ENCODE results near the gene SEM1. TPM values are rescaled to one million over a fixed set of nuclear protein-coding genes. Genes with fewer than 3 reads are reported as not detected.
A peak's percentile ranks its signal among the peaks of the same experiment; 100 is the strongest.

The SEM1 gene
- total and polyA plus RNA-seq, 9 of the 15 experiments (the other 6 are each of a cell fraction or from before 2014, with no cell fraction given): 74.7 to 938 (median 454) TPM

GRCh38 chr7:96709381-96710228 lies at the start of gene SEM1 (continued):
- no peak for TF ChIP-seq CHD7 (IDR thresholded peaks at IDR 0.05; ENCODE audit: low read depth, low read length)
- TF ChIP-seq GABPA (tag; conservative IDR thresholded peaks at IDR 0.05; ENCODE audit: low read depth): peak; percentile 84
- TF ChIP-seq PHB2 (IDR thresholded peaks at IDR 0.05; ENCODE audit: low read depth): no peak
- no peak for TF ChIP-seq SIX5 (IDR thresholded peaks at IDR 0.05; ENCODE audit: borderline replicate concordance in 1 of 2, insufficient read depth in 1 of 2, low read depth in 1 of 2, low read length in 2 of 2)
- no peak for TF ChIP-seq RBM15 (IDR thresholded peaks at IDR 0.05; ENCODE audit: insufficient read depth, low read length)
- TF ChIP-seq C11orf30 (IDR thresholded peaks at IDR 0.05; ENCODE audit: low read depth): peak; percentile 92
- TF ChIP-seq MXD1 (CRISPR knock-in tag; IDR thresholded peaks at IDR 0.05; ENCODE audit: borderline replicate concordance, poor library complexity, severe bottlenecking): no peak
- TF ChIP-seq FUS (optimal IDR thresholded peaks at IDR 0.05; ENCODE audit: low read depth, low read length): no peak
- no peak for TF ChIP-seq PTTG1 (tag; IDR thresholded peaks at IDR 0.05; ENCODE audit: low read depth)
- TF ChIP-seq PHB (CRISPR knock-in tag; IDR thresholded peaks at IDR 0.05): no peak
- TF ChIP-seq ZNF76 (CRISPR knock-in tag; IDR thresholded peaks at IDR 0.05; ENCODE audit: borderline replicate concordance): peak; percentile 86; the same call in 1 of the 2 replicates
- no peak for TF ChIP-seq DEAF1 (CRISPR knock-in tag; IDR thresholded peaks at IDR 0.05)
